ENCODE results near the gene PKD1.

PKD1 gene

DNA sequence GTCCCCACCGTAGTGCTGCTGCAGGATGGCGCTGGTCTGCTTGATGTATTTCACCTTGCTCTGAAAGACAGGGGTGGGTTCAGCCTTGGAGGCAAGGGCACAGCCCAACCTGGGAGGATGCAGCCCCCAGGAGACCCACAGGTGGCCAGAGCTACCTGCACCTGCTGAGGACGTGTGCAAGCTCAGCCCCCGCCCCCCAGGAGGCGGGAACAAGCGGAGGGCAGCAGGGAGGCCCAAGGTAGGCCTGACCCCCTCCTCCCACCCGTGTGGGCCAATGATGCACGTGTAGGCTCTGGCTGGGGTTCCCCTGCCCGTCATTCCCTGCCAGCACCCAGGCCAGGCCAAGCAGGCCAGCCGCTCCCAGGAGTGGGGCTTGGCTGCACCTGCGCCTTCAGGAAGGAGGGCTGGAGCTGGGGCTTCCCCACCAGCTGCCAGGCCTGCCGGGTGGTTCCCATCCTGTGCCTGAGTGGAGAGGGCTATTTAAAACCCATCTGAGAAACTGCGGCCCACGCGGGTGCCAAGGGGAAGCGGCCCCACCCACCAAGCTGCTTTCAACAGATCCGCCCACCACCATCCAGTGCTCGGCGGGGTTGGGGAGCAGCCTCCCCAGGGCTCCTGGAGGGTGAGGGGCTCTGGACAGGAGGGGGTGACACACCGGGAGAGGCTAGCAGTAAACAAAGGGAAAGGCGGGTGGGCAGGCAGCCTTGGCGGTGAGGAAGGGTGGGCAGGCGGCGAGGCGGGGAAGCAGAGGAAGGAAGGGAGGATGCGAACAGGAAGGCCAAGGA, 91.8 kb downstream of the PKD1 start:
- TF ChIP-seq SUZ12 (IDR thresholded peaks at IDR 0.05; ENCODE audit: extremely low read depth, insufficient read depth, insufficient read length), result no peak
- no peak for TF ChIP-seq ZNF274 (IDR thresholded peaks at IDR 0.05; ENCODE audit: low read depth, low read length)
- TF ChIP-seq YY1 (IDR thresholded peaks at IDR 0.05; ENCODE audit: insufficient read depth, insufficient read length), result no peak
- no peaks in the 10 kb centered on the region for H3K9me3 ChIP-seq (ENCODE audit: insufficient read depth, low read length)
- no peak for DNase-seq (ENCODE audit: low read depth, low spot score)
- peaks cover 35% of the 10 kb centered on the region for H3K36me3 ChIP-seq (ENCODE audit: insufficient read depth, insufficient read length, low read length)
- H3K4me1 ChIP-seq (ENCODE audit: insufficient read depth, insufficient read length), result peaks cover 37% of the 10 kb centered on the region
- peak overlapping the region; percentile 32 for H3K9ac ChIP-seq (ENCODE audit: insufficient read length, low read depth)
- H3K4me3 ChIP-seq (ENCODE audit: insufficient read length, low read depth), result no peak overlapping the region
- no peaks in the 10 kb centered on the region for H3K27me3 ChIP-seq (ENCODE audit: insufficient read depth, insufficient read length)

DNA sequence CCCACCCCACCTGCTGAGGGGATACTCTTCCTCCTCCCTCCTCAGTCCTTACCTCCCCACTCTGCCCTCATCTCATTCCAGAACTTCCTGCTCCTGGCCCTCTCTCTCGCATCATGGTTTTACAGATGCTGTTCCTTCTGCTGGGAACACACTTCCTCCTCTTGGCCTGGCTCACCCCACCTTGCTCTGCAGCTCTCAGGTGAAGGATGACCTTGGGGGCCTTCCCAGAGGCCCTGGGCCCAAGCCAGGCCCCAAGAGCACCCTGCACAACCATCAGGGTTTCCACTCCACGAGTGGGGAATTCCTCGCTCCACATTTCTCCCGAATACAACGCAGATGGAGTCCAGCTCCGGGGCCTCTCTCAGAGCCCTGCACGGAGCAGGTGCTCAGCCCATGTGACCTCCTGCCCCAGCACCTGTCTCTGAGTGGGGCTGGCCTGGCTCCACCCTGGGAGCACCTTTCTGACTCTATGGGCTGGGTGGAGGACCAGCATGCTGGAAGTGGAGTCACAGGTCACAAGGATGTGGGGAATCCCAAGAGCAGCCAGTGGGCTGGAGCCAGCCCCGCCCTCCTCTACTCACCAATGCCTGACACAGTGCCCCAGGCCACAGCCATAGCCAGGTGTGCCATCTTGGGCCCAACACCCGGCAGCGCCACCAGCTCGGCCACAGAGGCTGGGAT, 92.6 kb downstream of the PKD1 start:
- Histone ChIP-seq H3K9ac (ENCODE audit: insufficient read length, low read depth) (peak overlapping the region; percentile 32), H3K4me1 (ENCODE audit: insufficient read depth, insufficient read length) (peaks cover 31% of the 10 kb centered on the region), H3K4me3 (ENCODE audit: insufficient read length, low read depth) (no peak overlapping the region), H3K27me3 (ENCODE audit: insufficient read depth, insufficient read length) (no peaks in the 10 kb centered on the region), H3K9me3 (ENCODE audit: insufficient read depth, low read length) (no peaks in the 10 kb centered on the region), H3K36me3 (ENCODE audit: insufficient read depth, insufficient read length, low read length) (peaks cover 37% of the 10 kb centered on the region)
- TF ChIP-seq ZNF274 (IDR thresholded peaks at IDR 0.05; ENCODE audit: low read depth, low read length), result no peak
- no peak for TF ChIP-seq YY1 (IDR thresholded peaks at IDR 0.05; ENCODE audit: insufficient read depth, insufficient read length)
- TF ChIP-seq SUZ12 (IDR thresholded peaks at IDR 0.05; ENCODE audit: extremely low read depth, insufficient read depth, insufficient read length), result no peak
- DNase-seq (ENCODE audit: low read depth, low spot score), result no peak

DNA sequence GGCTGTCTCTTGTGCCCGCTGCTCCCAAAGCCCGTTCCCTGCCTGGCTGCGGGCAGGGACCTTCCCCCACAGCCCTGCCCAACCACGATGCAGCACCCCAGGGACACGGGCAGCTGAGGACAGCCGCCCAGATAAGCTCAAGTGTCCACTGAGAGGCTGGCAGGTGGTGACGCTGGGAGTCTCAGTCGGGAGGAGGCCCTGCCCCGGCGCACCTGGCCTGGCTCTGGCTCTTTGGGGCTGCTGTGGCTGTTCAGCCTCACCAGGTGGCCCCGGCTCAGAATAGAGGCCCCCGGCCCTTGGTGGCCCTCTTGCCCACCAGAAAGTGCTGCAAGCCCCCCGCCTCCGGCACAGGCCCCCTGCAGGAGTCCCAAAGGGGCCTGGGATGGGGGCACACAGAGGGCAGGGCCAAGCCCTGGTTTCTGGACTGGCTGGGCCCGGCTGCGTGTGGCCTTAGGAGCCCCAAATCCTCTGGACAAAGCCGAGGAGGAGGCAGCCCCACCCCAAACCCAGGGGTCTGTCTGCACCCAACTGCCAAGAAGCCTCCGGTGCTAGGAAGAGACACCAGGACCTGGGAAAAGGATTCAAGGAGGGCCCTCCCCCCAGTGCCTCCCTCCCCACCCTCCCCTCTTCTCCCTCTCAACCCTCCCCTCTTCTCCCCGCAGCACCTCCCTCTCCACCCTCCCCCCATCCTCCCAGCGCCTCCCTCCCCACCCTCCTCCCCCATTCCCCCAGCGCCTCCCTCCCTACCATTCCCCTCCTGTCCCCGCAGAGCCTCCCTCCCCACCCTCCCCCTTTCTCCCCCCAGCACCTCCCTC, 93.3 kb downstream of the PKD1 start:
- Histone ChIP-seq H3K9me3 (ENCODE audit: insufficient read depth, low read length) (no peaks in the 10 kb centered on the region), H3K27me3 (ENCODE audit: insufficient read depth, insufficient read length) (no peaks in the 10 kb centered on the region), H3K9ac (ENCODE audit: insufficient read length, low read depth) (peak overlapping the region; percentile 72), H3K36me3 (ENCODE audit: insufficient read depth, insufficient read length, low read length) (peaks cover 43% of the 10 kb centered on the region), H3K4me3 (ENCODE audit: insufficient read length, low read depth) (no peak overlapping the region), H3K4me1 (ENCODE audit: insufficient read depth, insufficient read length) (peaks cover 31% of the 10 kb centered on the region)
- TF ChIP-seq ZNF274 (IDR thresholded peaks at IDR 0.05; ENCODE audit: low read depth, low read length) (no peak), YY1 (IDR thresholded peaks at IDR 0.05; ENCODE audit: insufficient read depth, insufficient read length) (no peak), SUZ12 (IDR thresholded peaks at IDR 0.05; ENCODE audit: extremely low read depth, insufficient read depth, insufficient read length) (no peak)
- DNase-seq (ENCODE audit: low read depth, low spot score), result no peak

DNA sequence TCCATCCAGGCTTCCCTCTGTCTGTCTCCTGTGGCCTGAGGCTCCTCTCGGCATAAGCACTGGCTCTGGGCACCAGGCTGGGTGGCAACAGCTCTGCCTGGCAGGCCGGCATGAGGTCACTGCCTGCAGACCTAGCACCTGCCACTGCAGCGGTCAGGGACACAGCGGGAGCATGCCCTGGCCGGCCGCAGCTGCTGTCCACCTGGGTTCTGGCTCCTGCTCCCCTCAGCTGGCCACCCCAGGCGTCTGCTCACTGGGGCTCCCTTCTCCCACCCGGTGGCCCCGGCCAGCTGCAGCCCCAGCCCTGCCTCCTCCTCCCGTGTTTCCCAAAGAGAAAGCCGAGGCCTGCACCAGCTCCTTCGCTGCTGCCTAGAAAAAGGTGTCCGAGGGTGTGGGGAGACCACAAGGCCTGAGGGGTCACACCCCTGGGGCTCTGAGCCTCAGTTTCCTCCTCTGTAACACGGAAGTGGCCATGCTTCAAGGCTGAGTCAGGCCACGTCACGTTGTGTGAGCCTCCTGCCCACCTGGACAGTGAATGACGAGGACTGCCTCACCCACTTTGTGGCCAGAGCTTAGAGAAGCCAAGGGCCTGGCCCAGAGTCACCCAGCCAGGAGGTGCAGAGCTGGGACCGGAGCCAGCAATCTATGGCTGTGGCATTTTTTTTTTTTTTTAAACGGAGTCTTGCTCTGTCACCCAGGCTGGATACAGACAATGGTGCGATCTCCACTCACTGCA, 94.7 kb downstream of the PKD1 start:
- no peak overlapping the region for H3K4me3 ChIP-seq (ENCODE audit: insufficient read length, low read depth)
- DNase-seq (ENCODE audit: low read depth, low spot score), result no peak
- no peaks in the 10 kb centered on the region for H3K27me3 ChIP-seq (ENCODE audit: insufficient read depth, insufficient read length)
- H3K9me3 ChIP-seq (ENCODE audit: insufficient read depth, low read length), result no peaks in the 10 kb centered on the region
- no peak for TF ChIP-seq SUZ12 (IDR thresholded peaks at IDR 0.05; ENCODE audit: extremely low read depth, insufficient read depth, insufficient read length)
- TF ChIP-seq ZNF274 (IDR thresholded peaks at IDR 0.05; ENCODE audit: low read depth, low read length), result no peak
- no peak for TF ChIP-seq YY1 (IDR thresholded peaks at IDR 0.05; ENCODE audit: insufficient read depth, insufficient read length)
- H3K9ac ChIP-seq (ENCODE audit: insufficient read length, low read depth), result peak overlapping the region; percentile 38
- H3K36me3 ChIP-seq (ENCODE audit: insufficient read depth, insufficient read length, low read length), result peaks cover 51% of the 10 kb centered on the region
- peaks cover 37% of the 10 kb centered on the region for H3K4me1 ChIP-seq (ENCODE audit: insufficient read depth, insufficient read length)

DNA sequence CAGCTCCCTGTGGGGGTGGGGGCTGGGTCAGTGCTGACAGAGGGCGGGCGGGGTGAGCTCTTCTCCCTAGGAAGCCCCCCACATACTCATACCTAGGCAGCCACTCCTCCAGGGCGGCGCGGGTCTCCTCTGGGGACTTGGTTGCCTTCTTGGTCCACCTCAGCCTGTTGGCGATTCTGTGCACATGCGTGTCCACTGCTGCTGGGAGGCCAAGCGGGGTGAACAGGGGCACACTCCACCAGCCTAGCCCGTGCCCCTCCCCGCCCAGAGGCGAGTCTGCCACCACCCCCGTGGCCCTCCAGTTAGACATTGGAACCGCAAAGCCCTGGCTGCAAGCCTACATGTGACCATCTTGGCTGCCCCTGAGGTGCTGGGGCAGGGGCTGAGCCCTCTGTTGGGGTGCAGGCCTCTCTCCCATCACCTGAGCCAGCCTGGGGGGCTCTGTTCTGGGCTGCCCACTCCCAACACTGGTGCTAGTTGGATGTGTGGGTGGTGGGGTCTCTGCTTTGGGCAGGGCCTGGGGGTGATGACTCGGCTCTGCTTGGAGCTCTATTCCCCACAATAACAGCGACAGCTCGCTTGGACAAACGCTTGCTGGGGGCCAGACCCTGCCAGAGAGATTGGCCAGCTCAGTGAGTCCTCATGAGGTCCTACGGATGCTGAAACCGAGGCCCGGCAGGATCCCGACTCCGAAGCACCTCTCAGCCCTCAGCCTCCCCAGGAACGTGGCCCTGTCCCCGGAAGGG, 95.5 kb downstream of the PKD1 start:
- Histone ChIP-seq H3K27me3 (ENCODE audit: insufficient read depth, insufficient read length) (no peaks in the 10 kb centered on the region), H3K9ac (ENCODE audit: insufficient read length, low read depth) (peak overlapping the region; percentile 38), H3K4me3 (ENCODE audit: insufficient read length, low read depth) (no peak overlapping the region), H3K9me3 (ENCODE audit: insufficient read depth, low read length) (no peaks in the 10 kb centered on the region), H3K4me1 (ENCODE audit: insufficient read depth, insufficient read length) (peaks cover 44% of the 10 kb centered on the region), H3K36me3 (ENCODE audit: insufficient read depth, insufficient read length, low read length) (peaks cover 48% of the 10 kb centered on the region)
- DNase-seq (ENCODE audit: low read depth, low spot score), result no peak
- no peak for TF ChIP-seq SUZ12 (IDR thresholded peaks at IDR 0.05; ENCODE audit: extremely low read depth, insufficient read depth, insufficient read length)
- no peak for TF ChIP-seq YY1 (IDR thresholded peaks at IDR 0.05; ENCODE audit: insufficient read depth, insufficient read length)
- no peak for TF ChIP-seq ZNF274 (IDR thresholded peaks at IDR 0.05; ENCODE audit: low read depth, low read length)
